Common myeloid progenitor, CD34-positive (primary cell): Measurements from ENCODE around the gene PTPRN2.
"Not testable (repeated sequence)": the region's sequence is repeated elsewhere in the genome, so short reads cannot be mapped to it uniquely, and the experiment has no call there.

Experiments used
- CTCF ChIA-PET: fragments of 350-600 bp; sonication (Branson Sonifier 250); formaldehyde crosslinking; loops from one replicate; lab custom pipeline; 2021; ENCODE audit warnings: antibody characterized with exemption; lab: Charles Lee
- POLR2A ChIA-PET: fragments of 350-600 bp; sonication (Branson Sonifier 250); formaldehyde crosslinking; loops from one replicate; lab custom pipeline; 2021; ENCODE audit warnings: antibody characterized with exemption; lab: Charles Lee
- DNase-seq, 3 donors: peaks; one replicate each; pipeline versions ENCODE4 v3.0.0 to v3.0.0-alpha.2; 2013
- H3K27ac ChIP-seq, 2 experiments: 1 replicate in 1 of 2; 2 replicates in 1 of 2; pipeline ENCODE4 v1.7.0; 2013; ENCODE audit warnings: inconsistent platforms in 2 of 2, low read length in 2 of 2, mild to moderate bottlenecking in 2 of 2, low read depth in 1 of 2, moderate library complexity in 1 of 2; ENCODE audit not compliant: severe bottlenecking in 2 of 2, insufficient read depth in 1 of 2, poor library complexity in 1 of 2
- H3K27me3 ChIP-seq, 5 experiments: replicated peaks in 2 of 5; 1 replicate in 3 of 5; 2 replicates in 2 of 5; pipeline versions ENCODE4 v1.6.1 to v1.7.0; 2013; ENCODE audit warnings: low read length in 4 of 5, mild to moderate bottlenecking in 2 of 5, moderate library complexity in 2 of 5, inconsistent platforms in 1 of 5; ENCODE audit not compliant: insufficient read depth in 5 of 5, control insufficient read depth in 4 of 5
- H3K36me3 ChIP-seq, 4 experiments: 1 replicate in 2 of 4; 2 replicates in 2 of 4; pipeline versions ENCODE4 v1.6.1 to v1.7.0; 2013; ENCODE audit warnings: low read length in 3 of 4, control low read depth in 1 of 4, mild to moderate bottlenecking in 1 of 4; ENCODE audit not compliant: control insufficient read depth in 4 of 4, insufficient read depth in 4 of 4
- H3K4me1 ChIP-seq, 4 experiments: 1 replicate in 3 of 4; 2 replicates in 1 of 4; pipeline versions ENCODE4 v1.6.1 to v1.7.1; 2013; ENCODE audit warnings: low read length in 3 of 4, mild to moderate bottlenecking in 3 of 4, control low read depth in 1 of 4, inconsistent platforms in 1 of 4, moderate library complexity in 1 of 4; ENCODE audit not compliant: control insufficient read depth in 4 of 4, insufficient read depth in 4 of 4; ENCODE audit errors: control extremely low read depth in 1 of 4
- H3K4me3 ChIP-seq, 7 experiments: 1 replicate in 4 of 7; 2 replicates in 3 of 7; pipeline versions ENCODE4 v1.5.1 to v1.7.0; 2013; ENCODE audit warnings: mild to moderate bottlenecking in 7 of 7, low read length in 6 of 7, moderate library complexity in 6 of 7, inconsistent platforms in 2 of 7, low read depth in 2 of 7, control low read depth in 1 of 7; ENCODE audit not compliant: insufficient read depth in 4 of 7, control insufficient read depth in 1 of 7; ENCODE audit errors: extremely low read depth in 1 of 7
- H3K9me3 ChIP-seq, 5 experiments: 1 replicate in 4 of 5; 2 replicates in 1 of 5; pipeline versions ENCODE4 v1.6.1 to v1.7.1; 2013; ENCODE audit warnings: low read length in 4 of 5, mild to moderate bottlenecking in 2 of 5, inconsistent platforms in 1 of 5, low read depth in 1 of 5, moderate library complexity in 1 of 5; ENCODE audit not compliant: control insufficient read depth in 4 of 5, insufficient read depth in 2 of 5; ENCODE audit errors: control extremely low read depth in 1 of 5
- WGBS: methylation state at CpG from one replicate; pipeline ENCODE4 v1.1.5; 2013; ENCODE audit not compliant: insufficient coverage; 5-methylcytosine and 5-hydroxymethylcytosine counted together

Gene PTPRN2

GRCh38 chr7:157596026-157596425, 991.6 kb downstream of the PTPRN2 start:
- CTCF ChIA-PET, result no interaction called here
- no peak overlapping the region for H3K4me3 ChIP-seq
- POLR2A ChIA-PET, result no interaction called here
- H3K36me3 ChIP-seq, result no peaks in the 10 kb centered on the region
- H3K4me1 ChIP-seq, result no peaks in the 10 kb centered on the region
- H3K27me3 ChIP-seq, result peaks cover 0 to 50% (median 5%) of the 10 kb centered on the region in 5 experiments
- no peak overlapping the region for H3K27ac ChIP-seq
- WGBS, result 88% methylated on average over 6 of the region's 11 CpGs
- no peaks in the 10 kb centered on the region for H3K9me3 ChIP-seq
- no peak for DNase-seq

- CTCF ChIA-PET, result interaction anchor here (1.0 kb wide), 1 partner anchor 122 kb away, joined by 3 read pairs; no protein-coding TSS in a partner anchor
- 91% methylated on average over 20 of the region's 20 CpGs for WGBS
- no peak for DNase-seq
- Histone ChIP-seq H3K9me3 (no peaks in the 10 kb centered on the region), H3K4me3 (no peak overlapping the region), H3K27me3 (peaks cover 0 to 58% (median 7%) of the 10 kb centered on the region in 5 experiments), H3K27ac (no peak overlapping the region), H3K36me3 (no peaks in the 10 kb centered on the region), H3K4me1 (no peaks in the 10 kb centered on the region)
- POLR2A ChIA-PET, result no interaction called here
Observed at GRCh38 chr7:157595086-157595855, 992.4 kb downstream of the PTPRN2 start.

GRCh38 chr7:157594306-157594705, 993.3 kb downstream of the PTPRN2 start:
- ChIA-PET POLR2A (no interaction called here), CTCF (interaction anchor here (0.8 to 1.0 kb wide), 2 partner anchors 11 to 121 kb away, joined by 3 read pairs; no protein-coding TSS in a partner anchor)
- no peaks in the 10 kb centered on the region for H3K4me1 ChIP-seq
- no peak for DNase-seq
- no peak overlapping the region for H3K4me3 ChIP-seq
- H3K27me3 ChIP-seq, result peaks cover 0 to 61% (median 5%) of the 10 kb centered on the region in 5 experiments
- no peaks in the 10 kb centered on the region for H3K36me3 ChIP-seq
- 78% methylated on average over 26 of the region's 26 CpGs for WGBS
- H3K27ac ChIP-seq, result no peak overlapping the region
- no peaks in the 10 kb centered on the region for H3K9me3 ChIP-seq

GRCh38 chr7:157593541-157593940, 994.1 kb downstream of the PTPRN2 start:
- ChIA-PET CTCF (no interaction called here), POLR2A (no interaction called here)
- H3K9me3 ChIP-seq, result no peaks in the 10 kb centered on the region

GRCh38 chr7:157592636-157593320, 994.8 kb downstream of the PTPRN2 start:
- 96% methylated on average over 24 of the region's 31 CpGs for WGBS
- DNase-seq, H3K4me1 ChIP-seq, H3K36me3 ChIP-seq, H3K27ac ChIP-seq, POLR2A ChIA-PET, H3K9me3 ChIP-seq, CTCF ChIA-PET, H3K4me3 ChIP-seq: not testable (repeated sequence)
- H3K27me3 ChIP-seq, result peaks cover 0 to 73% (median 7%) of the 10 kb centered on the region in 5 experiments

More at GRCh38 chr7:157593541-157593940, 994.1 kb downstream of the PTPRN2 start:
- 97% methylated on average over 12 of the region's 14 CpGs for WGBS
- H3K36me3 ChIP-seq, result no peaks in the 10 kb centered on the region
- H3K4me3 ChIP-seq, result no peak overlapping the region
- H3K27me3 ChIP-seq, result peaks cover 0 to 68% (median 5%) of the 10 kb centered on the region in 5 experiments
- no peaks in the 10 kb centered on the region for H3K4me1 ChIP-seq
- H3K27ac ChIP-seq, result no peak overlapping the region
- no peak for DNase-seq

GRCh38 chr7:157590526-157590925, 997.1 kb downstream of the PTPRN2 start:
- Histone ChIP-seq H3K27me3 (peaks cover 0 to 83% (median 14%) of the 10 kb centered on the region in 5 experiments), H3K36me3 (no peaks in the 10 kb centered on the region), H3K9me3 (peaks cover 0 to 3% (median 2%) of the 10 kb centered on the region in 5 experiments), H3K4me1 (peaks cover 0 to 3% (median under 1%) of the 10 kb centered on the region in 4 experiments), H3K27ac (no peak overlapping the region), H3K4me3 (no peak overlapping the region)
- POLR2A ChIA-PET, result no interaction called here
- 92% methylated on average over 12 of the region's 13 CpGs for WGBS
- no peak for DNase-seq
- CTCF ChIA-PET, result no interaction called here

GRCh38 chr7:157589680-157590079, 997.9 kb downstream of the PTPRN2 start:
- DNase-seq, result no peak
- Histone ChIP-seq H3K4me1 (peaks cover 0 to 5% (median 2%) of the 10 kb centered on the region in 4 experiments), H3K27me3 (peaks cover 0 to 86% (median 21%) of the 10 kb centered on the region in 5 experiments), H3K4me3 (no peak overlapping the region), H3K27ac (no peak overlapping the region), H3K36me3 (no peaks in the 10 kb centered on the region), H3K9me3 (peaks cover 0 to 8% (median 2%) of the 10 kb centered on the region in 5 experiments)
- ChIA-PET CTCF (no interaction called here), POLR2A (no interaction called here)
- WGBS, result 79% methylated on average over 4 of the region's 11 CpGs
